GM21528 (cell line): ENCODE measurements around the gene CTIF.

ENCODE experiments used
- ATAC-seq: cut with Tn5 transposase; IDR thresholded peaks from one replicate; pipeline ENCODE4 v1.9.1; 2021; ENCODE audit warnings: mild to moderate bottlenecking, moderate library complexity; ENCODE audit not compliant: unreplicated experiment, low FRiP score

Gene CTIF

GRCh38 chr18:48780201-48780912 lies 241.5 kb downstream of the CTIF start:
- no peak for ATAC-seq

DNA sequence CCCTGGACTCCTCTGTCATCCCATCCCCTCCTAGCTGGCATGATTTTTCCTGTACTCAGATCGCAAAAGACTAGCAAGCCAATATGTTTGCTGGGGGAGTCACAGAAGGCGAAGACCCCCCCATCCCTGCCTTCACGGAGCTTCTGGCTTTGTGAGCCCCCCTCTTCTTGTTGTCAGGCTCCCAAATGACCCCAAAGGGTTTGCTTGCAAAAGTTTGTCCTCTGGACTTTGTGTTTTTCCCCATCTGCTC lies 242.0 kb downstream of the CTIF start:
- no peak for ATAC-seq

GRCh38 chr18:48781163-48781987 lies 242.5 kb downstream of the CTIF start:
- ATAC-seq = no peak

DNA sequence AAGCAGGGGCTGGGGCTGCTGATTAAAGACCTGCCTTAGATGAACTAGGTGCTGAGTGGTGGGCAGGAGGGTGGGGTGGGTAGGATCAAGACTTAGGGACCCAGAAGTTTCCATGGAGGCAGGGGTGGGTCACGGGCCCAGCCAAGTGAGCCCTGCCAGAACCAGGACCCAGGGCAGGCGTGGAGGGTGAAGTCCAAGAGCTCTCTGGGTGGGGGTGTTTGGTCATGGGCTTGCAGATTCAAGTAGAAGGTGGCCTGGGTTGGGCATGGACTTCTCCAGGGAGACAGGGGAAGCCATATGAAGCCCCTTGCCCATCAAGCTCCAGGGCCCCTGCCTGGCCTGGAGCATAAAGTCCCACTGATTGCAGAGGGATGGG lies 243.1 kb downstream of the CTIF start:
- no peak for ATAC-seq

- ATAC-seq = no peak
These were observed 243.6 kb downstream of the CTIF start for GRCh38 chr18:48782381-48782861.

- no peak for ATAC-seq
These were observed 245.0 kb downstream of the CTIF start for GRCh38 chr18:48783616-48784520.

GRCh38 chr18:48784656-48785055 lies 245.8 kb downstream of the CTIF start:
- peak; percentile 23 for ATAC-seq

- peak; percentile 79 for ATAC-seq
These were observed 246.3 kb downstream of the CTIF start for GRCh38 chr18:48785091-48785614.

DNA sequence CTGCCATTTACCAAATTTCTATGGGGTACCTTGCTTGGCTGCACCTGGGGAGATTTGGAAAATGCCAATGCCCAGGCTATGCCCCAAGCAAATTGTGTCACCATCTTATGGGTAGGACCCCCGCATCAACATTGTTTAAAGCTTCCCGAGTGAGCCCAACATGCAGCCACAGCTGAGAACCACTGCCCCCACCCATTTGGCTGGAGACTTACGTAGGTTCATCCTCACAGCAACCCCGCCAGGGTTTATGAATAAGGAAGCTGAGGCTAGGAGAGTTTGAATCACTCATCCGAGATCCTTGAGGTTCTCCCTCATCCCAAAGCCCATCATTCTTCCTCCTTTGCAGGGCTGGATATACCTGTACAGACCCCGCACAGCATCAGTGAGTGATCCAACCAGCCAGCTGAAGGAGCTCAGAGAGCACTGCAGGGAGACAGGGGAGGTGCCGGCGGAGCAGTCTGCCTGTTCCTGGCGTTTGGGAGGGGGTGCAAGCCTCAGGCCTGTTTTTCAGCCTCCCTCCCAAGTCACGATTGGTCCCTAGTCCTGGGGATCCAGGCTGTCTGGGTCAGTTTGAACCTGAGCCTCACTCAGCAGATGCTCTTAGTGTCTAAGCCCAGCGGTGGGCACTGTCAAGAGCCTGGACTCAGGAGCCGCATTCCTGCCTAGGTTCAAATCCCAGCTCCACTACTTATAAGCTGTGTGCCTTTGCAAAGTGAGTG lies 247.1 kb downstream of the CTIF start:
- ATAC-seq = no peak

DNA sequence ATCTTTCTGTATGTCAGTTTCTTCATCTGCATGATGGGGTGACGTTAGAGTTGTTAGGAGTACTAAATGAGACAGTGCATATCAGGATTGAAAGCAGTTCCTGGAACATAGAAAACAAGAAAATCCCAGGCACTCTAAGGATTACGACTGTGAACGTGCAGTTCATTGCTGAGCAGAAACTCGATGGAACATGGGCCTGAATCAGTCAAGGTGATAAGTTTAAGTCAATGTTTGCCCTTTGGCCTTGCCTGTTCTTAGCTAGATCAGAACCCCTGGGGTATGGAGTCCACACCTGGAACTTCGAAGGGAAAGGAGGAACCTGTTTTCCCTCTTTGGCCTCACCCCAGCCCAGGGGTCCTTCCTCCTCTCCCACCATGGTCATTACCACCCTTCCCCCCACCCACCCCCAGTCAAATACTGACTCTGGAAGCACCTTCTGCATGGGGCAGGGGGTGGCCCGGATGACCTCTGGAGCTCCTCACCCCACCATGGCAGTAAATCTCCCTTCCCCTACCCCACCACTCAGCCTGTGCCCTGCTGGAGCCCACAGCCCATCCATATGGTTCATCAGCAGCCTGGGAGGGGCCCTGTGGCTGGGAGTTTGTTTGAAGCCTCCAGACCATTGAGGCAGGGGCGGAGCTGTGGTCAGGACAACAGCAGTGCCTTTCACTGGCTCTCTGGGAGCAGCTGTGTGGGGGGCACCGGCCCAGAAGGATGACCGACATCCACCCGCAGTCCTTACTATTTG lies 247.8 kb downstream of the CTIF start:
- ATAC-seq = no peak

DNA sequence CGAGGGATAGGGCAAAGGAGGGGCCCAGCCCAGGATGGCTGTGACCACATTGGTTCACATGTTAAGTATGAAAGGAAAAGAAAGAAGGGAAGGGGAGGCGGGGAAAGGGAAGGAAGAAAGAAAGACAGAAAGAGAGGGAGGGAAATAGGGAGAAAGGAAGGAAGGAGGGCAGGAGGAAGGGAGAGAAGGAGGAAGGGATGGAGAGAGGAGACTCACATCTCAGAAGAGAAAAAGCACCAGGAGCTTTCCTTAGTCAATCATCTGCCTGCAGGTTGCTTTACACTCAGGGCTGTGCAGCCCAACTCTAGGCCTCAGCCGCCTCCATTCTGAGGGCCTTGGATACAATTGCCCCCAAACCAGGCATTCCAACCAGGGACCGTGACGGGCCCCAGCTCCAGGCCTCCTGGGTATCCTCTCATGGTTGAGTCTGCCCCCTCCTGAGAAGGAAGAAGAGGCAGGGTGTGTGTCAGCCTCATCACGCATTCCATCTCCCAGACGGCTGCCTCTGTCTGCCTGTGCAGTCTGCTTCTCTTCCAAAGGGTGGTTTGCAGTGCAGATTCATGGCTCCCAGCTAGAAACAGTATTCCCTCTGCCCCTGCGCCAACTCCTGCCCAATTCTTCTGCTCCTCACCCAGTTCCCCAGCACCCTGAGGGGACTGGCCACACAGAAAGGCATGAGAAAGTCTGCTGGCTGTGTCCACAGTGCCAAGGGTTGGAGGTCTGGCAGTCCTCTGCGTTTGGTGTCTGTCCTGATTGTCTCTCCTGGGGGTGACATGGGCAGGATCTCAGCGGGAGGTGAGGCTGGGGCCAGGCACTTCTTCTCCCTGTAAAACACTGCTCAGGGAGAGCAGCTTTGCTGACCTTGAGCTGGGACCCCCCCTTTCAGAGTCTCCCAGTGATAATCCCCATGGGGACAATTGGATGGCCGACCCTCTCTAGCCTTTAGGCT lies 248.6 kb downstream of the CTIF start:
- no peak for ATAC-seq

DNA sequence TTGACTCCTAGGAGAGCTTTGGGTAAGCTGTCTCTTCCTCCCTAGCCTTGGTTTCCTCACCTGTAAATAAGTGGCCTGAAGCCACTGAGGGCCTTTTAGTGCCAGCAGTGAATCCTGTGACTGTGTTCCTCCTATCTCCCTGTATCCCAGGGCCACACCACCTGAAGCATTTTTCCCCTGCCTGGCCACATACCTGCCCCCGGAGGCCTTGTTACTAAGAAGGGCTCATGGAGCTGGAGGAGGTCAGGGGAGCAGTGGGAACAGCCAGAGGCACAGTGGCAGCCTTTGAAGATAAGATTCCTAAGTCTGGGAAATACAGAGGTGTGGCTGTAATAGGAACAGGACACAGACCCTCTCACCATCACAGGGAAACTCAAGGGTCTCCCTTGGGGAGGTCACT lies 249.5 kb downstream of the CTIF start:
- ATAC-seq = no peak

- ATAC-seq = no peak
These were observed 250.5 kb downstream of the CTIF start for GRCh38 chr18:48789259-48789812.

DNA sequence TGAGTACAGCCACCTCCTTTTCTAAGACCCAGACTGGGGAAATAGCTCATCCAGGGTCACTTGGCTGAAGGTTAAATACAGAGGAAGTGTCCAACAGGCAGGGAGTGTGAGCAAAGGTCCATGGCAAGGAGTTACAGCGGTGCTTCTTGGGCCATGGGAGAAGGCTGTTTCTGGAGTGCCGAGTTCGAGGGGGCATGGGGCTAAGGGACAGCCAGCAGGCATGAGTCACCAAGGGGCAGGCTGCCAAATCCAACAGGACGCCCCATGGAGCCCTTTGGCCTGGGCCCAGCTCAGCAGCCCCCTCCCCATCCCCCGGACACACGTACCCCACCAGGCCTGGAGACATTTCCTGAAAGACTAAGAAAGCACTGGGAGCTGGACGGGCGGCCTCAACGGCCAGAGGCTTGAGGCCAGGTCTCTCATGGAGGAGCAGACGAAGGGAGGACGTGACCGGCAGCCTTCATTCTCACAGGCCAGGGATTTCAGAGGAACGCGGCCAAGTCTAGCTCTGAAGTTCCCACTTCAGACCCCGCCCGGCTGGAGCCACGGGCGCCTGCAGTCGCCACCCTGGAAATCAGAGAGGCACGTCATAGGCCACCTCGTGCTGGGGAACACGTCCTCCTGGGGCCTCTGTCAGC lies 251.5 kb downstream of the CTIF start:
- no peak for ATAC-seq

- no peak for ATAC-seq
These were observed 252.2 kb downstream of the CTIF start for GRCh38 chr18:48790869-48791635.

DNA sequence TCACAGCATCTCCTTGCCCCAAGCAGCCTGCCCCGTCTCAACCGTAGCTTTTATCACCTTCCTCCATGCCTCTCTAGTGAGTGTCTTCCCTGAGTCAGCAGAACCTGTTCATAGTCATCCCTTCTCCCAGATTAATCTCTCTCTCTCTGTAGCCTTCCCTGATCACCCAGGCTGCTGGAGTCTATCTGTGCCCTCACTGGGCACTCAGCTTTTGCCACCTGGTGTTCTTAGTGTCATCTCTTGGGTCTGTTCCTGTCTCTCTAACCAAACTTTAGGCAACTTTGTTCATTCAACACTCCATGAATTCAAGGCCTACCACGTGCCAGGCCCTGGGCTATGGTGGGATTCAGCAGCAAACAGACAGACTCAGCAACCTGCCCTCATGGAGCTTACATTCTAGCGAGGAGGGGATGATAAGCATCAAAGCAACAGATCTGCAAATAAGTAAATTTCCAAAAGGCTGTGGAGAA lies 252.8 kb downstream of the CTIF start:
- no peak for ATAC-seq

- ATAC-seq = no peak
These were observed 253.3 kb downstream of the CTIF start for GRCh38 chr18:48792141-48792540.
